ENCODE results near the gene PEX3. TPM values are rescaled to one million over a fixed set of nuclear protein-coding genes. Genes with fewer than 3 reads are reported as not detected.

The PEX3 gene
- total RNA-seq (2022; extraction: Qiagen RNA extraction), result 11.3 to 12.5 TPM (median 12.2 TPM) in 5 replicates

GRCh38 chr6:143450453-143451371 lies at the start of gene PEX3, which contains the start of gene ADAT2:
Gene PEX3, plus strand, starts transcription at chr6:143450805. Its CDS starts 238 bp downstream, at chr6:143451043.
Gene ADAT2, minus strand, starts transcription at chr6:143450695. Its CDS starts 37 bp downstream, at chr6:143450658.

GRCh38 chr6:143510991-143511891 lies 60.6 kb downstream of the PEX3 start, which contains the start of gene FUCA2:
Gene FUCA2, minus strand, starts transcription at chr6:143511720. Its CDS starts 86 bp downstream, at chr6:143511634.

Other genes starting within 250 kb of the PEX3 start
- 2.9 to 4.0 TPM (median 3.3 TPM) in 5 replicates for gene ADAT2, start 110 bp upstream of the PEX3 start, total RNA-seq (2022; extraction: Qiagen RNA extraction)
- gene FUCA2, start 60.9 kb downstream of the PEX3 start, total RNA-seq (2022; extraction: Qiagen RNA extraction), result 53.2 to 59.2 TPM (median 56.4 TPM) in 5 replicates
- gene PHACTR2, start 227.2 kb downstream of the PEX3 start, total RNA-seq (2022; extraction: Qiagen RNA extraction), result 3.4 to 7.8 TPM (median 5.5 TPM) in 5 replicates

Measured in A549 treated with dexamethasone at 1 μM for 4 hours (cell line).